GM12878 (cell line): ENCODE measurements around the gene LASP1. TPM values are rescaled to one million over a fixed set of nuclear protein-coding genes. Genes with fewer than 3 reads are reported as not detected.
A peak's percentile ranks its signal among the peaks of the same experiment; 100 is the strongest.

Source experiments
- CBX5 ChIP-seq: sonication (generic); IDR thresholded peaks from 2 replicates; pipeline ENCODE4 v1.6.1; 2016; ENCODE audit warnings: low read depth, moderate library complexity, mild to moderate bottlenecking, inconsistent platforms
- CREB1 ChIP-seq: IDR thresholded peaks from 2 replicates; pipeline ENCODE4 v1.6.1; 2012; ENCODE audit warnings: low read depth, mild to moderate bottlenecking, inconsistent platforms
- EGR1 ChIP-seq, 2 experiments: IDR thresholded peaks; 1 replicate in 1 of 2; 2 replicates in 1 of 2; pipeline ENCODE4 v1.6.1; 2011 to 2012; ENCODE audit warnings: low read depth in 2 of 2, low read length in 2 of 2, borderline replicate concordance in 1 of 2, mild to moderate bottlenecking in 1 of 2, moderate library complexity in 1 of 2
- NFIC ChIP-seq: IDR thresholded peaks from 2 replicates; pipeline ENCODE4 v1.6.1; 2012; ENCODE audit warnings: low read depth, mild to moderate bottlenecking, inconsistent platforms, low read length, moderate library complexity
- NFYA ChIP-seq: IDR thresholded peaks from 2 replicates; pipeline ENCODE4 v1.6.1; 2011; ENCODE audit warnings: low read depth, mild to moderate bottlenecking, low read length, improper control_type of control experiment, borderline replicate concordance
- NFYB ChIP-seq: IDR thresholded peaks from 2 replicates; pipeline ENCODE4 v1.6.1; 2011; ENCODE audit warnings: low read depth, mild to moderate bottlenecking, low read length, improper control_type of control experiment, moderate library complexity; ENCODE audit not compliant: insufficient read depth
- RAD21 ChIP-seq: IDR thresholded peaks from 2 replicates; pipeline ENCODE4 v1.6.1; 2011; ENCODE audit warnings: mild to moderate bottlenecking, low read depth, low read length, moderate library complexity; ENCODE audit not compliant: insufficient read depth
- RAD51 ChIP-seq: fragments of 450-650 bp; IDR thresholded peaks from 2 replicates; pipeline ENCODE4 v1.6.1; 2016; ENCODE audit warnings: moderate library complexity, mild to moderate bottlenecking, inconsistent platforms
- RCOR1 ChIP-seq: conservative IDR thresholded peaks from 2 replicates; pipeline ENCODE4 v1.6.1; 2012; ENCODE audit warnings: low read depth, low read length, improper control_type of control experiment
- SMAD1 ChIP-seq: fragments of 450-650 bp; IDR thresholded peaks from 2 replicates; pipeline ENCODE4 v1.6.1; 2018; ENCODE audit warnings: mild to moderate bottlenecking, low read depth; ENCODE audit not compliant: partially characterized antibody
- polyA plus RNA-seq, 11 experiments: library from polyadenylated mRNA; depleted of rRNA in 4 of 11; unstranded in 6 of 11; stranded (reverse) in 5 of 11; fragments of >200 nt; fragmentation: Nextera tagmentation in 4 of 11; fragmentation: Illumina TruSeq in 1 of 11; extraction: Ambion mirVana in 4 of 11; extraction: Trizol in 1 of 11; gene quantifications; 1 replicate in 1 of 11; 2 replicates in 10 of 11; pipeline versions ENCODE4 v1.2.1 to v1.2.3, GENCODE V29; 2011 to 2016; ENCODE audit warnings: inconsistent platforms in 2 of 11, missing spikeins in 2 of 11, low read depth in 1 of 11
- total RNA-seq, 4 experiments: library from RNA; depleted of rRNA in 3 of 4; stranded (reverse); fragments of >200 nt in 3 of 4; fragmentation: Illumina TruSeq in 1 of 4; extraction: Trizol in 1 of 4; gene quantifications; 2 replicates each; pipeline versions ENCODE4 v1.2.1 to v1.2.3, GENCODE V29; 2013 to 2021
- TF ChIP-seq, protein P1 (sequence below): IDR thresholded peaks from 2 replicates; pipeline ENCODE4 v1.6.1; 2011; ENCODE audit warnings: borderline replicate concordance, low read depth, mild to moderate bottlenecking, moderate library complexity, mixed read lengths, low read length; ENCODE audit not compliant: insufficient read depth; ENCODE audit errors: extremely low read length
- TF ChIP-seq, protein P2 (sequence below): fragments of 450-650 bp; IDR thresholded peaks from 2 replicates; pipeline ENCODE4 v1.6.1; 2017; ENCODE audit warnings: mild to moderate bottlenecking, moderate library complexity
- TF ChIP-seq, protein P3 (sequence below): IDR thresholded peaks from 2 replicates; pipeline ENCODE4 v1.6.1; 2012; ENCODE audit warnings: low read length, inconsistent platforms
- TF ChIP-seq, protein P4 (sequence below): fragments of 450-650 bp; IDR thresholded peaks from 2 replicates; pipeline ENCODE4 v1.6.1; 2014; ENCODE audit warnings: mild to moderate bottlenecking
- TF ChIP-seq, protein P5 (sequence below), 3 experiments: IDR thresholded peaks in 2 of 3; conservative IDR thresholded peaks in 1 of 3; 2 replicates each; pipeline ENCODE4 v1.5.1; 2011; ENCODE audit warnings: low read depth in 3 of 3, low read length in 3 of 3, mild to moderate bottlenecking in 3 of 3, control low read depth in 2 of 3, moderate library complexity in 2 of 3, inconsistent platforms in 1 of 3, mixed read lengths in 1 of 3; ENCODE audit not compliant: control insufficient read depth in 2 of 3, insufficient read depth in 1 of 3; ENCODE audit errors: extremely low read depth in 1 of 3
- TF ChIP-seq, protein P6 (sequence below): fragments of 450-650 bp; IDR thresholded peaks from 2 replicates; pipeline ENCODE4 v1.6.1; 2017; ENCODE audit warnings: antibody characterized with exemption, mild to moderate bottlenecking, moderate library complexity

Gene LASP1
- total and polyA plus RNA-seq, 10 of the 15 experiments (the other 5 are each of a cell fraction or from before 2014, with no cell fraction given): 21.0 to 114 (median 59.3) TPM

DNA sequence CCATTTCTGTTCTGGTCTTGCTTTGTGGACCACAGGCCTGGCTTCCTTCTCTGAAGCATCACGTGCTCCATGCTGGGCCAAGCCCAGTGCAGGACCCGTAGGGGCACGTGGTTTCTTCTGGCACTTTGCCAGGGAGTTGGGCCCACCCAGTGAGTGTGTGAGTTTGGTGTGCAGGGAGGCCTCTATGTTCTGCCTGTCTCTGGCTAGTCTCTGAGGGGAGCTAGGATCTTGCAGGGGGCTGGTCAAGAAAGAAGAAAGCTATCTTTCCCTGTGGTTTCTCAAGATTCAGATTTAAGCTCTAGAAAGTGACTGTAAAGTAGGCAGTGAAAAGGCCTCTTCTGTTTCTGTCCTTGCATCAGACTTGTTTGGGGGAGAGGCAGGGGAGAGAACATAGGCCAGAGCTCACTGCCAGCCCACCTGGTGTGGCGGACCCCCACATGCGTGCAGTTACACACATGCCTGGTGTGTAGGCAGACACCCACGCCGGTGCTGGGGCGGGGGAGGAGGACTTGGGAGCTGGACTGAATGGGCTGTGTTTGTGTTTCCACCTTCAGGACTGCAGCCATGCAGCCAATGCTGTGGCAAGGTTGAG is 11.8 kb downstream of the LASP1 start (continued):
- TF ChIP-seq NFYA: no peak
- TF ChIP-seq CREB1: no peak
- no peak for TF ChIP-seq RCOR1
- TF ChIP-seq, protein P1, sequence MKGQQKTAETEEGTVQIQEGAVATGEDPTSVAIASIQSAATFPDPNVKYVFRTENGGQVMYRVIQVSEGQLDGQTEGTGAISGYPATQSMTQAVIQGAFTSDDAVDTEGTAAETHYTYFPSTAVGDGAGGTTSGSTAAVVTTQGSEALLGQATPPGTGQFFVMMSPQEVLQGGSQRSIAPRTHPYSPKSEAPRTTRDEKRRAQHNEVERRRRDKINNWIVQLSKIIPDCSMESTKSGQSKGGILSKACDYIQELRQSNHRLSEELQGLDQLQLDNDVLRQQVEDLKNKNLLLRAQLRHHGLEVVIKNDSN: peak; percentile 90
- no peak for TF ChIP-seq RAD21
- TF ChIP-seq, protein P2, sequence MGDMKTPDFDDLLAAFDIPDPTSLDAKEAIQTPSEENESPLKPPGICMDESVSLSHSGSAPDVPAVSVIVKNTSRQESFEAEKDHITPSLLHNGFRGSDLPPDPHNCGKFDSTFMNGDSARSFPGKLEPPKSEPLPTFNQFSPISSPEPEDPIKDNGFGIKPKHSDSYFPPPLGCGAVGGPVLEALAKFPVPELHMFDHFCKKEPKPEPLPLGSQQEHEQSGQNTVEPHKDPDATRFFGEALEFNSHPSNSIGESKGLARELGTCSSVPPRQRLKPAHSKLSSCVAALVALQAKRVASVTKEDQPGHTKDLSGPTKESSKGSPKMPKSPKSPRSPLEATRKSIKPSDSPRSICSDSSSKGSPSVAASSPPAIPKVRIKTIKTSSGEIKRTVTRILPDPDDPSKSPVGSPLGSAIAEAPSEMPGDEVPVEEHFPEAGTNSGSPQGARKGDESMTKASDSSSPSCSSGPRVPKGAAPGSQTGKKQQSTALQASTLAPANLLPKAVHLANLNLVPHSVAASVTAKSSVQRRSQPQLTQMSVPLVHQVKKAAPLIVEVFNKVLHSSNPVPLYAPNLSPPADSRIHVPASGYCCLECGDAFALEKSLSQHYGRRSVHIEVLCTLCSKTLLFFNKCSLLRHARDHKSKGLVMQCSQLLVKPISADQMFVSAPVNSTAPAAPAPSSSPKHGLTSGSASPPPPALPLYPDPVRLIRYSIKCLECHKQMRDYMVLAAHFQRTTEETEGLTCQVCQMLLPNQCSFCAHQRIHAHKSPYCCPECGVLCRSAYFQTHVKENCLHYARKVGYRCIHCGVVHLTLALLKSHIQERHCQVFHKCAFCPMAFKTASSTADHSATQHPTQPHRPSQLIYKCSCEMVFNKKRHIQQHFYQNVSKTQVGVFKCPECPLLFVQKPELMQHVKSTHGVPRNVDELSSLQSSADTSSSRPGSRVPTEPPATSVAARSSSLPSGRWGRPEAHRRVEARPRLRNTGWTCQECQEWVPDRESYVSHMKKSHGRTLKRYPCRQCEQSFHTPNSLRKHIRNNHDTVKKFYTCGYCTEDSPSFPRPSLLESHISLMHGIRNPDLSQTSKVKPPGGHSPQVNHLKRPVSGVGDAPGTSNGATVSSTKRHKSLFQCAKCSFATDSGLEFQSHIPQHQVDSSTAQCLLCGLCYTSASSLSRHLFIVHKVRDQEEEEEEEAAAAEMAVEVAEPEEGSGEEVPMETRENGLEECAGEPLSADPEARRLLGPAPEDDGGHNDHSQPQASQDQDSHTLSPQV: no peak
- TF ChIP-seq, protein P3, sequence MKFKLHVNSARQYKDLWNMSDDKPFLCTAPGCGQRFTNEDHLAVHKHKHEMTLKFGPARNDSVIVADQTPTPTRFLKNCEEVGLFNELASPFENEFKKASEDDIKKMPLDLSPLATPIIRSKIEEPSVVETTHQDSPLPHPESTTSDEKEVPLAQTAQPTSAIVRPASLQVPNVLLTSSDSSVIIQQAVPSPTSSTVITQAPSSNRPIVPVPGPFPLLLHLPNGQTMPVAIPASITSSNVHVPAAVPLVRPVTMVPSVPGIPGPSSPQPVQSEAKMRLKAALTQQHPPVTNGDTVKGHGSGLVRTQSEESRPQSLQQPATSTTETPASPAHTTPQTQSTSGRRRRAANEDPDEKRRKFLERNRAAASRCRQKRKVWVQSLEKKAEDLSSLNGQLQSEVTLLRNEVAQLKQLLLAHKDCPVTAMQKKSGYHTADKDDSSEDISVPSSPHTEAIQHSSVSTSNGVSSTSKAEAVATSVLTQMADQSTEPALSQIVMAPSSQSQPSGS: no peak
- peak; percentile 89 for TF ChIP-seq SMAD1
- TF ChIP-seq NFIC: no peak
- peak; percentile 89 for TF ChIP-seq RAD51
- no peak for TF ChIP-seq NFYB
- TF ChIP-seq, protein P4, sequence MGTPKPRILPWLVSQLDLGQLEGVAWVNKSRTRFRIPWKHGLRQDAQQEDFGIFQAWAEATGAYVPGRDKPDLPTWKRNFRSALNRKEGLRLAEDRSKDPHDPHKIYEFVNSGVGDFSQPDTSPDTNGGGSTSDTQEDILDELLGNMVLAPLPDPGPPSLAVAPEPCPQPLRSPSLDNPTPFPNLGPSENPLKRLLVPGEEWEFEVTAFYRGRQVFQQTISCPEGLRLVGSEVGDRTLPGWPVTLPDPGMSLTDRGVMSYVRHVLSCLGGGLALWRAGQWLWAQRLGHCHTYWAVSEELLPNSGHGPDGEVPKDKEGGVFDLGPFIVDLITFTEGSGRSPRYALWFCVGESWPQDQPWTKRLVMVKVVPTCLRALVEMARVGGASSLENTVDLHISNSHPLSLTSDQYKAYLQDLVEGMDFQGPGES: no peak
- TF ChIP-seq, protein P5, sequence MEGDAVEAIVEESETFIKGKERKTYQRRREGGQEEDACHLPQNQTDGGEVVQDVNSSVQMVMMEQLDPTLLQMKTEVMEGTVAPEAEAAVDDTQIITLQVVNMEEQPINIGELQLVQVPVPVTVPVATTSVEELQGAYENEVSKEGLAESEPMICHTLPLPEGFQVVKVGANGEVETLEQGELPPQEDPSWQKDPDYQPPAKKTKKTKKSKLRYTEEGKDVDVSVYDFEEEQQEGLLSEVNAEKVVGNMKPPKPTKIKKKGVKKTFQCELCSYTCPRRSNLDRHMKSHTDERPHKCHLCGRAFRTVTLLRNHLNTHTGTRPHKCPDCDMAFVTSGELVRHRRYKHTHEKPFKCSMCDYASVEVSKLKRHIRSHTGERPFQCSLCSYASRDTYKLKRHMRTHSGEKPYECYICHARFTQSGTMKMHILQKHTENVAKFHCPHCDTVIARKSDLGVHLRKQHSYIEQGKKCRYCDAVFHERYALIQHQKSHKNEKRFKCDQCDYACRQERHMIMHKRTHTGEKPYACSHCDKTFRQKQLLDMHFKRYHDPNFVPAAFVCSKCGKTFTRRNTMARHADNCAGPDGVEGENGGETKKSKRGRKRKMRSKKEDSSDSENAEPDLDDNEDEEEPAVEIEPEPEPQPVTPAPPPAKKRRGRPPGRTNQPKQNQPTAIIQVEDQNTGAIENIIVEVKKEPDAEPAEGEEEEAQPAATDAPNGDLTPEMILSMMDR (IDR thresholded peaks at IDR 0.05 in 2 of 3, conservative IDR thresholded peaks at IDR 0.05 in 1 of 3; ENCODE audit: control insufficient read depth in 2 of 3, extremely low read depth in 1 of 3, insufficient read depth in 1 of 3, low read depth in 3 of 3, low read length in 3 of 3): no peak
- TF ChIP-seq, protein P6, sequence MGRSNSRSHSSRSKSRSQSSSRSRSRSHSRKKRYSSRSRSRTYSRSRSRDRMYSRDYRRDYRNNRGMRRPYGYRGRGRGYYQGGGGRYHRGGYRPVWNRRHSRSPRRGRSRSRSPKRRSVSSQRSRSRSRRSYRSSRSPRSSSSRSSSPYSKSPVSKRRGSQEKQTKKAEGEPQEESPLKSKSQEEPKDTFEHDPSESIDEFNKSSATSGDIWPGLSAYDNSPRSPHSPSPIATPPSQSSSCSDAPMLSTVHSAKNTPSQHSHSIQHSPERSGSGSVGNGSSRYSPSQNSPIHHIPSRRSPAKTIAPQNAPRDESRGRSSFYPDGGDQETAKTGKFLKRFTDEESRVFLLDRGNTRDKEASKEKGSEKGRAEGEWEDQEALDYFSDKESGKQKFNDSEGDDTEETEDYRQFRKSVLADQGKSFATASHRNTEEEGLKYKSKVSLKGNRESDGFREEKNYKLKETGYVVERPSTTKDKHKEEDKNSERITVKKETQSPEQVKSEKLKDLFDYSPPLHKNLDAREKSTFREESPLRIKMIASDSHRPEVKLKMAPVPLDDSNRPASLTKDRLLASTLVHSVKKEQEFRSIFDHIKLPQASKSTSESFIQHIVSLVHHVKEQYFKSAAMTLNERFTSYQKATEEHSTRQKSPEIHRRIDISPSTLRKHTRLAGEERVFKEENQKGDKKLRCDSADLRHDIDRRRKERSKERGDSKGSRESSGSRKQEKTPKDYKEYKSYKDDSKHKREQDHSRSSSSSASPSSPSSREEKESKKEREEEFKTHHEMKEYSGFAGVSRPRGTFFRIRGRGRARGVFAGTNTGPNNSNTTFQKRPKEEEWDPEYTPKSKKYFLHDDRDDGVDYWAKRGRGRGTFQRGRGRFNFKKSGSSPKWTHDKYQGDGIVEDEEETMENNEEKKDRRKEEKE: no peak
- peak in 1 of 2 experiments; percentile 27; a peak in 1 of 3 replicates for TF ChIP-seq EGR1 (IDR thresholded peaks at IDR 0.05; ENCODE audit: borderline replicate concordance in 1 of 2, low read depth in 2 of 2, low read length in 2 of 2)
- no peak for TF ChIP-seq CBX5
